HG03442 (cell line): ENCODE data around the gene CSTF1.
"Not testable (repeated sequence)": the region's sequence is repeated elsewhere in the genome, so short reads cannot be mapped to it uniquely, and the experiment has no call there.

Source experiments
- ATAC-seq: cut with Tn5 transposase; IDR thresholded peaks from one replicate; pipeline ENCODE4 v1.9.1; 2021; ENCODE audit warnings: mild to moderate bottlenecking, moderate library complexity; ENCODE audit not compliant: unreplicated experiment

The CSTF1 gene

GRCh38 chr20:56403465-56403864, 11.0 kb downstream of the CSTF1 start:
- ATAC-seq, result no peak

GRCh38 chr20:56405356-56405755, 12.9 kb downstream of the CSTF1 start:
- ATAC-seq, result not testable (repeated sequence)

GRCh38 chr20:56406910-56407309, 14.5 kb downstream of the CSTF1 start:
- ATAC-seq, result no peak

GRCh38 chr20:56409521-56409920, 17.1 kb downstream of the CSTF1 start:
- ATAC-seq, result no peak

GRCh38 chr20:56409956-56410355, 17.5 kb downstream of the CSTF1 start:
- no peak for ATAC-seq

GRCh38 chr20:56411287-56411686, 18.8 kb downstream of the CSTF1 start:
- not testable (repeated sequence) for ATAC-seq

- peak; percentile 38 for ATAC-seq
These were observed 19.5 kb downstream of the CSTF1 start, which contains the start of gene CASS4 for GRCh38 chr20:56411759-56412472. Gene CASS4, plus strand, starts transcription at chr20:56412260. Its CDS starts 199 bp downstream, at chr20:56412459.

- ATAC-seq, result no peak
These were observed 20.0 kb downstream of the CSTF1 start for GRCh38 chr20:56412473-56412790.

- no peak for ATAC-seq
These were observed 20.5 kb downstream of the CSTF1 start for GRCh38 chr20:56412949-56413348.

- no peak for ATAC-seq
These were observed 22.7 kb downstream of the CSTF1 start for GRCh38 chr20:56414842-56415765.

GRCh38 chr20:56417402-56417801, 25.0 kb downstream of the CSTF1 start:
- no peak for ATAC-seq

- no peak for ATAC-seq
These were observed 25.5 kb downstream of the CSTF1 start for GRCh38 chr20:56417911-56418310.

- no peak for ATAC-seq
These were observed 26.0 kb downstream of the CSTF1 start for GRCh38 chr20:56418385-56418861.

GRCh38 chr20:56420028-56420427, 27.6 kb downstream of the CSTF1 start:
- no peak for ATAC-seq

- ATAC-seq, result no peak
These were observed 28.7 kb downstream of the CSTF1 start for GRCh38 chr20:56420940-56421688.

GRCh38 chr20:56422076-56422823, 29.8 kb downstream of the CSTF1 start:
- ATAC-seq, result no peak

GRCh38 chr20:56422824-56423189, 30.4 kb downstream of the CSTF1 start:
- no peak for ATAC-seq

GRCh38 chr20:56423211-56423610, 30.8 kb downstream of the CSTF1 start:
- ATAC-seq, result no peak

- ATAC-seq, result no peak
These were observed 31.4 kb downstream of the CSTF1 start for GRCh38 chr20:56423886-56424285.

- no peak for ATAC-seq
These were observed 32.5 kb downstream of the CSTF1 start for GRCh38 chr20:56424931-56425330.

- ATAC-seq, result no peak
These were observed 33.6 kb downstream of the CSTF1 start for GRCh38 chr20:56426026-56426425.
